K562 (cell line): ENCODE results near the gene ACTN2. TPM values are rescaled to one million over a fixed set of nuclear protein-coding genes. Genes with fewer than 3 reads are reported as not detected.

ENCODE experiments used
- ATAC-seq: fragments of 200-7000 bp; cut with Tn5 transposase; 3 replicates; pipeline ENCODE4 v1.9.1; 2020; ENCODE audit warnings: moderate library complexity
- BruUV-seq: library from RNA; stranded (reverse); fragments of 400-500 nt; replicated peaks from 2 replicates; lab custom pipeline; 2021; lab: Mats Ljungman, UMichigan
- CTCF ChIA-PET: fragments of 300-600 bp; formaldehyde crosslinking; extraction: SDS; loops from one replicate; lab custom pipeline; 2021; ENCODE audit warnings: low intra/inter-chr PET ratio; lab: Yijun Ruan, JAX
- POLR2A ChIA-PET: fragments of 300-600, 350-650 bp; sonication (Branson Sonifier 250); formaldehyde crosslinking; extraction: SDS; loops from one replicate; lab custom pipeline; 2021; ENCODE audit warnings: antibody characterized with exemption, inconsistent platforms; lab: Yijun Ruan, JAX
- DNase-seq, 4 experiments: peaks; one replicate each; pipeline versions ENCODE4 v3.0.0 to v3.0.0-alpha.2; 2011 to 2018; ENCODE audit warnings: low spot score in 3 of 4, mixed read lengths in 3 of 4; ENCODE audit errors: extremely low read depth in 1 of 4
- FAIRE-seq: peaks from 2 replicates; lab custom pipeline; 2011; peaks lifted over from hg19 to GRCh38; lab: Jason Lieb, UNC
- H2AFZ ChIP-seq: 2 replicates; pipeline ENCODE4 v1.6.0; 2011; ENCODE audit warnings: low read depth, low read length, control low read depth, inconsistent platforms
- H3K27ac ChIP-seq: fragments of 200-600 bp; 3 replicates; pipeline ENCODE4 v1.8.0; 2011; ENCODE audit warnings: low read depth, mild to moderate bottlenecking, control low read depth, inconsistent platforms, low read length, moderate library complexity, mixed read lengths; ENCODE audit errors: extremely low read depth
- H3K27me3 ChIP-seq, 2 experiments: fragments of 300-600 bp in 1 of 2; 2 replicates in 1 of 2; 3 replicates in 1 of 2; pipeline versions ENCODE4 v1.6.0 to v1.8.0; 2011; ENCODE audit warnings: inconsistent platforms in 2 of 2, low read length in 2 of 2, mild to moderate bottlenecking in 1 of 2, mixed read lengths in 1 of 2, moderate library complexity in 1 of 2; ENCODE audit not compliant: control insufficient read depth in 2 of 2, insufficient read depth in 2 of 2
- H3K36me3 ChIP-seq: fragments of 300-600 bp; 3 replicates; pipeline ENCODE4 v1.8.0; 2011; ENCODE audit warnings: mild to moderate bottlenecking, low read length, inconsistent platforms; ENCODE audit not compliant: control insufficient read depth, insufficient read depth
- H3K4me1 ChIP-seq, 2 experiments: fragments of 200-600 bp in 1 of 2; replicated peaks in 1 of 2; 2 replicates in 1 of 2; 3 replicates in 1 of 2; pipeline versions ENCODE4 v1.5.1 to v1.8.0; 2011; ENCODE audit warnings: inconsistent platforms in 2 of 2, low read length in 2 of 2, mild to moderate bottlenecking in 1 of 2, mixed read lengths in 1 of 2, moderate library complexity in 1 of 2; ENCODE audit not compliant: control insufficient read depth in 2 of 2, insufficient read depth in 2 of 2
- H3K4me2 ChIP-seq: 2 replicates; pipeline ENCODE4 v1.6.1; 2011; ENCODE audit warnings: low read length, control low read depth, inconsistent platforms, mixed read lengths; ENCODE audit not compliant: insufficient read depth
- H3K4me3 ChIP-seq: fragments of 200-600 bp; sonication (generic), shearing (Covaris generic); 2 replicates; pipeline ENCODE4 v1.5.1; 2016; ENCODE audit warnings: control low read depth, inconsistent platforms
- H3K79me2 ChIP-seq: fragments of 200-600 bp; 3 replicates; pipeline ENCODE4 v1.8.0; 2011; ENCODE audit warnings: low read length, inconsistent platforms; ENCODE audit not compliant: control insufficient read depth, insufficient read depth
- H3K9ac ChIP-seq, 2 experiments: 2 replicates each; pipeline versions ENCODE4 v1.6.0 to v1.6.1; 2011; ENCODE audit warnings: low read depth in 2 of 2, low read length in 2 of 2, control low read depth in 1 of 2, inconsistent platforms in 1 of 2, mild to moderate bottlenecking in 1 of 2, mixed read lengths in 1 of 2; ENCODE audit not compliant: insufficient read depth in 1 of 2
- H3K9me1 ChIP-seq: one replicate; pipeline ENCODE4 v1.6.0; 2011; ENCODE audit warnings: inconsistent platforms, mild to moderate bottlenecking, low read length, moderate library complexity; ENCODE audit not compliant: control insufficient read depth, insufficient read depth
- H3K9me3 ChIP-seq: replicated peaks from 2 replicates; pipeline ENCODE4 v1.5.1; 2011; ENCODE audit warnings: low read depth, low read length, inconsistent platforms; ENCODE audit not compliant: control insufficient read depth, insufficient read depth
- H4K20me1 ChIP-seq: replicated peaks from 2 replicates; pipeline ENCODE4 v1.6.1; 2011; ENCODE audit warnings: low read length, inconsistent platforms, mixed read lengths; ENCODE audit not compliant: control insufficient read depth, insufficient read depth
- ARNT ChIP-seq, 2 experiments: fragments of 450-650 bp; IDR thresholded peaks; 2 replicates each; pipeline ENCODE4 v1.6.1; 2016; ENCODE audit warnings: mild to moderate bottlenecking in 1 of 2
- KDM1A ChIP-seq, 2 experiments: fragments of 450-650 bp; IDR thresholded peaks; 2 replicates each; pipeline ENCODE4 v1.6.1; 2016; ENCODE audit warnings: mild to moderate bottlenecking in 2 of 2
- PHF8 ChIP-seq: fragments of 200-600 bp; sonication (generic); IDR thresholded peaks from 2 replicates; pipeline ENCODE4 v1.6.1; 2012; ENCODE audit warnings: mixed run types, mild to moderate bottlenecking, inconsistent platforms, low read length, moderate library complexity, borderline replicate concordance
- PTBP1 ChIP-seq: fragments of 200-400 bp; formaldehyde crosslinking; IDR thresholded peaks from 2 replicates; pipeline ENCODE4 v1.6.1; 2017; ENCODE audit warnings: low read depth, low read length
- SRSF7 ChIP-seq: fragments of 200-400 bp; formaldehyde crosslinking; optimal IDR thresholded peaks from 2 replicates; pipeline ENCODE3; 2017; ENCODE audit warnings: mild to moderate bottlenecking, low read depth, low read length
- ZBTB7A ChIP-seq: IDR thresholded peaks from 2 replicates; pipeline ENCODE4 v1.6.1; 2011; ENCODE audit warnings: low read depth, mild to moderate bottlenecking, low read length, moderate library complexity, borderline replicate concordance; ENCODE audit not compliant: control insufficient read depth
- WGBS: fragments of 100-300 bp; shearing (Covaris generic); methylation state at CpG from one replicate; pipeline ENCODE4 v1.1.6; 2016; ENCODE audit warnings: low coverage, mixed read lengths; ENCODE audit not compliant: insufficient coverage; ENCODE audit errors: missing lambda C conversion rate; 5-methylcytosine and 5-hydroxymethylcytosine counted together
- in situ Hi-C: fragments of 300-500 bp; cut with MboI; formaldehyde crosslinking; loops from 4 replicates; pipeline ENCODE4 v1.15.0; 2018; ENCODE audit warnings: inconsistent platforms, mixed read lengths
- intact Hi-C: fragments of 100-400 bp; cut with micrococcal nuclease; formaldehyde crosslinking; loops from 2 replicates; pipeline ENCODE4 v1.14.2; 2022
- polyA plus RNA-seq, 8 experiments: library from polyadenylated mRNA; depleted of rRNA in 4 of 8; stranded (reverse) in 5 of 8; unstranded in 3 of 8; fragments of >200 nt; fragmentation: Nextera tagmentation in 2 of 8; fragmentation: Illumina TruSeq in 1 of 8; extraction: Ambion mirVana in 2 of 8; extraction: Trizol in 1 of 8; gene quantifications; 2 replicates each; pipeline versions ENCODE4 v1.2.1 to v1.2.3, GENCODE V29; 2011 to 2014; ENCODE audit warnings: inconsistent platforms in 1 of 8, missing spikeins in 1 of 8
- total RNA-seq, 7 experiments: library from RNA; depleted of rRNA in 6 of 7; stranded (reverse); fragments of >200 nt in 6 of 7; fragmentation: Illumina TruSeq in 2 of 7; extraction: Trizol in 2 of 7; gene quantifications; 2 replicates each; pipeline versions ENCODE4 v1.2.1 to v1.2.3, GENCODE V29; 2011 to 2021; ENCODE audit warnings: low replicate concordance in 1 of 7
- TF ChIP-seq, protein P1 (sequence below): fragments of 450-650 bp; IDR thresholded peaks from 2 replicates; pipeline ENCODE4 v1.6.1; 2018; ENCODE audit warnings: mild to moderate bottlenecking, low read depth; ENCODE audit not compliant: partially characterized antibody

ACTN2 gene
- total and polyA plus RNA-seq, 9 of the 15 experiments (the other 6 are each of a cell fraction or from before 2014, with no cell fraction given): 0.18 to 0.94 (median 0.42) TPM

DNA sequence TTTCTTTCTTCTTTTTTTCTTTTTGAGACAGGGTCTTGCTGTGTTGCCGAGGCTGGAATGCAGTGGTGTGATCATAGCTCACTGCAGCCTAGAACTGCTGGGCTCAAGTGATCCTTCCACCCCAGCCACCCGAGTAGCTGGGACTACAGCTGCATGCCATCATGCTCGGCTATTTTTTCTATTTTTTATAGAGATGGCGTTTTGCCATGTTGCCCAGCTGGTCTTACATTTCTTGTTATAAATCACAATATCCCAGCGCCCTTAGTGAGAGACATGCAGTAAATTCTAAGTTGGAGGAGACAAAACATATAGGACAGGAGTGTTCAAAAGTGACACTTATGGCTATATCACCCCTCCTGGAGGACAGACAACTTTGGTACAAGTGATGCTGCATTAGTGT lies 31.3 kb upstream of the ACTN2 start:
- Histone ChIP-seq H3K27ac (no peak overlapping the region), H3K27me3 (peaks cover 13 to 35% of the 10 kb centered on the region in 2 experiments; a peak in 4 of 5 replicates), H3K4me2 (no peak overlapping the region), H3K9me3 (no peaks in the 10 kb centered on the region), H3K9me1 (no peaks in the 10 kb centered on the region), H3K36me3 (no peaks in the 10 kb centered on the region), H3K4me3 (no peak overlapping the region), H2AFZ (no peak overlapping the region), H3K79me2 (no peaks in the 10 kb centered on the region), H3K4me1 (no peaks in the 10 kb centered on the region), H3K9ac (no peak overlapping the region), H4K20me1 (no peaks in the 10 kb centered on the region)
- FAIRE-seq: no peak
- no peak for ATAC-seq
- WGBS: 0% methylated on average over 5 of the region's 5 CpGs
- intact Hi-C loops: no loop called here
- ChIA-PET CTCF (no interaction called here), POLR2A (interaction anchor here (1.0 kb wide), 1 partner anchor 652 kb away, joined by 3 read pairs; no protein-coding TSS in a partner anchor)
- DNase-seq: no peak
- BruUV-seq: no TSS peak
- TF ChIP-seq PTBP1: no peak
- TF ChIP-seq SRSF7: no peak
- no peak for TF ChIP-seq ARNT (IDR thresholded peaks at IDR 0.05)
- TF ChIP-seq ZBTB7A: no peak
- TF ChIP-seq PHF8: no peak
- TF ChIP-seq, protein P1, sequence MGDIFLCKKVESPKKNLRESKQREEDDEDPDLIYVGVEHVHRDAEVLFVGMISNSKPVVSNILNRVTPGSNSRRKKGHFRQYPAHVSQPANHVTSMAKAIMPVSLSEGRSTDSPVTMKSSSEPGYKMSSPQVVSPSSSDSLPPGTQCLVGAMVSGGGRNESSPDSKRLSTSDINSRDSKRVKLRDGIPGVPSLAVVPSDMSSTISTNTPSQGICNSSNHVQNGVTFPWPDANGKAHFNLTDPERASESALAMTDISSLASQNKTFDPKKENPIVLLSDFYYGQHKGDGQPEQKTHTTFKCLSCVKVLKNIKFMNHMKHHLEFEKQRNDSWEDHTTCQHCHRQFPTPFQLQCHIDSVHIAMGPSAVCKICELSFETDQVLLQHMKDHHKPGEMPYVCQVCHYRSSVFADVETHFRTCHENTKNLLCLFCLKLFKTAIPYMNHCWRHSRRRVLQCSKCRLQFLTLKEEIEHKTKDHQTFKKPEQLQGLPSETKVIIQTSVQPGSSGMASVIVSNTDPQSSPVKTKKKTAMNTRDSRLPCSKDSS: no peak
- TF ChIP-seq KDM1A (IDR thresholded peaks at IDR 0.05): no peak
- in situ Hi-C loops: no loop called here
